Mucosa of stomach (tissue), 1 donor: ENCODE results near the gene KCNG2.
"Not testable (repeated sequence)": the region's sequence is repeated elsewhere in the genome, so short reads cannot be mapped to it uniquely, and the experiment has no call there.

Experiments
- H3K27me3 ChIP-seq: one replicate; pipeline ENCODE4 v1.7.0; 2013; ENCODE audit warnings: mild to moderate bottlenecking, low read length; ENCODE audit not compliant: control insufficient read depth, insufficient read depth
- H3K36me3 ChIP-seq: one replicate; pipeline ENCODE4 v1.7.0; 2013; ENCODE audit warnings: low read length; ENCODE audit not compliant: control insufficient read depth, insufficient read depth
- H3K4me1 ChIP-seq: one replicate; pipeline ENCODE4 v1.7.0; 2013; ENCODE audit warnings: mild to moderate bottlenecking, low read length; ENCODE audit not compliant: control insufficient read depth, insufficient read depth
- H3K4me3 ChIP-seq: one replicate; pipeline ENCODE4 v1.7.0; 2013; ENCODE audit warnings: low read length
- H3K9ac ChIP-seq: one replicate; pipeline ENCODE4 v1.7.0; 2013; ENCODE audit warnings: mild to moderate bottlenecking, low read length, moderate library complexity
- H3K9me3 ChIP-seq: one replicate; pipeline ENCODE4 v1.7.0; 2013; ENCODE audit warnings: mild to moderate bottlenecking, low read length, moderate library complexity; ENCODE audit not compliant: control insufficient read depth
- donor health status: Pancreatic carcinoma.

The KCNG2 gene

GRCh38 chr18:79877163-79878091 is 79.7 kb downstream of the KCNG2 start:
- H3K4me3 ChIP-seq = no peak overlapping the region
- H3K9me3 ChIP-seq = no peaks in the 10 kb centered on the region
- H3K36me3 ChIP-seq = no peaks in the 10 kb centered on the region
- peaks cover 6% of the 10 kb centered on the region for H3K27me3 ChIP-seq
- H3K4me1 ChIP-seq = no peaks in the 10 kb centered on the region
- no peak overlapping the region for H3K9ac ChIP-seq

- H3K9me3 ChIP-seq, H3K9ac ChIP-seq, H3K4me1 ChIP-seq, H3K27me3 ChIP-seq, H3K36me3 ChIP-seq, H3K4me3 ChIP-seq: not testable (repeated sequence)
These were observed 80.5 kb downstream of the KCNG2 start for GRCh38 chr18:79878246-79878645.

GRCh38 chr18:79878741-79879378 is 81.1 kb downstream of the KCNG2 start:
- Histone ChIP-seq H3K9ac (no peak overlapping the region), H3K9me3 (no peaks in the 10 kb centered on the region), H3K4me3 (no peak overlapping the region), H3K27me3 (peaks cover 4% of the 10 kb centered on the region), H3K4me1 (no peaks in the 10 kb centered on the region), H3K36me3 (no peaks in the 10 kb centered on the region)

- no peaks in the 10 kb centered on the region for H3K4me1 ChIP-seq
- H3K9me3 ChIP-seq = no peaks in the 10 kb centered on the region
- H3K4me3 ChIP-seq = no peak overlapping the region
- H3K36me3 ChIP-seq = no peaks in the 10 kb centered on the region
- no peak overlapping the region for H3K9ac ChIP-seq
- peaks cover 4% of the 10 kb centered on the region for H3K27me3 ChIP-seq
These were observed 81.8 kb downstream of the KCNG2 start for GRCh38 chr18:79879566-79879965.

GRCh38 chr18:79881695-79882094 is 84.0 kb downstream of the KCNG2 start:
- Histone ChIP-seq H3K9ac (no peak overlapping the region), H3K4me1 (no peaks in the 10 kb centered on the region), H3K27me3 (no peaks in the 10 kb centered on the region), H3K36me3 (no peaks in the 10 kb centered on the region), H3K4me3 (no peak overlapping the region), H3K9me3 (no peaks in the 10 kb centered on the region)

- Histone ChIP-seq H3K4me1 (no peaks in the 10 kb centered on the region), H3K4me3 (no peak overlapping the region), H3K27me3 (no peaks in the 10 kb centered on the region), H3K36me3 (no peaks in the 10 kb centered on the region), H3K9me3 (no peaks in the 10 kb centered on the region), H3K9ac (no peak overlapping the region)
These were observed 84.9 kb downstream of the KCNG2 start for GRCh38 chr18:79882522-79883241.

GRCh38 chr18:79883461-79884293 is 85.9 kb downstream of the KCNG2 start:
- H3K9ac ChIP-seq = no peak overlapping the region
- H3K36me3 ChIP-seq = no peaks in the 10 kb centered on the region
- no peaks in the 10 kb centered on the region for H3K4me1 ChIP-seq
- H3K9me3 ChIP-seq = no peaks in the 10 kb centered on the region
- H3K27me3 ChIP-seq = no peaks in the 10 kb centered on the region
- no peak overlapping the region for H3K4me3 ChIP-seq

GRCh38 chr18:79884294-79884962 is 86.7 kb downstream of the KCNG2 start:
- Histone ChIP-seq H3K4me1 (no peaks in the 10 kb centered on the region), H3K36me3 (no peaks in the 10 kb centered on the region), H3K9me3 (no peaks in the 10 kb centered on the region), H3K4me3 (no peak overlapping the region), H3K9ac (no peak overlapping the region), H3K27me3 (no peaks in the 10 kb centered on the region)

GRCh38 chr18:79884963-79885728 is 87.4 kb downstream of the KCNG2 start:
- H3K27me3 ChIP-seq = no peaks in the 10 kb centered on the region
- no peaks in the 10 kb centered on the region for H3K9me3 ChIP-seq
- no peaks in the 10 kb centered on the region for H3K36me3 ChIP-seq
- H3K9ac ChIP-seq = no peak overlapping the region
- no peak overlapping the region for H3K4me3 ChIP-seq
- no peaks in the 10 kb centered on the region for H3K4me1 ChIP-seq

GRCh38 chr18:79887181-79888000 is 89.7 kb downstream of the KCNG2 start:
- Histone ChIP-seq H3K27me3 (no peaks in the 10 kb centered on the region), H3K9me3 (no peaks in the 10 kb centered on the region), H3K4me1 (no peaks in the 10 kb centered on the region), H3K9ac (no peak overlapping the region), H3K36me3 (no peaks in the 10 kb centered on the region), H3K4me3 (no peak overlapping the region)
